Stomach (tissue), 4 donors: ENCODE data around the gene LDLRAD2.

Experiments
- CTCF ChIP-seq, 7 experiments: fragments of 450-650 bp in 4 of 7; fragments of 200-600 bp in 3 of 7; sonication (generic) in 3 of 7; IDR thresholded peaks; one replicate each; pipeline ENCODE4 v1.5.1; 2016 to 2019; ENCODE audit warnings: antibody characterized with exemption in 7 of 7, control low read depth in 2 of 7, mild to moderate bottlenecking in 1 of 7
- POLR2A ChIP-seq, 4 donors: fragments of 450-650 bp; IDR thresholded peaks; one replicate each; pipeline ENCODE4 v1.6.1; 2016; ENCODE audit warnings: antibody characterized with exemption in 4 of 4, control low read depth in 2 of 4, mild to moderate bottlenecking in 1 of 4, moderate library complexity in 1 of 4

GRCh38 chr1:21770201-21770600 is 41.9 kb upstream of the LDLRAD2 start:
- TF ChIP-seq CTCF (IDR thresholded peaks at IDR 0.05) (no peak), POLR2A (IDR thresholded peaks at IDR 0.05) (no peak)
